ENCODE data around the gene SLC35F4. TPM values are rescaled to one million over a fixed set of nuclear protein-coding genes. Genes with fewer than 3 reads are reported as not detected.

The SLC35F4 gene
- total and polyA plus RNA-seq, 2 of the 4 experiments (the other 2 are of a cell fraction) = not detected

DNA sequence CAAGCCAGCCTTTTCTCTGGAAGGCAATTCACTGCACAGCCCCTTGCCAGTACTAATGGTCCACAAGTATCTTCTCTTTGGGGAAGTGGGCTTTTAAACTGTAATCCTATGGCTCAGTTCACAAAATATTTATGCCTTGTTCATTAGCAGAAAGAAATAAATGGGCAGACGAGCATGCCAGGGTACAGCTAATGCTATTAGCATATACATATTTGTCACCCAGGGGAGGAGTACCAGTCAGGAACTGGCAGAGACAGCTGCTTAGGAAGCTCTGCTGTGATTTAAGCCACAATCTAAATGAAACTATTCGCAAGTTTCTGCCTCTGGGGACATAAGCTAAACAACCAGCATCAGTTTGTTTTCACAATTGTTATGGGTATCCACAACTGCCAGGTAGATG lies 258.8 kb downstream of the SLC35F4 start:
- no peaks in the 10 kb centered on the region for H3K4me1 ChIP-seq (ENCODE audit: control insufficient read depth, insufficient read depth, low read length)
- WGBS, 2 experiments (ENCODE audit: extremely low coverage in 2 of 2, insufficient read length in 1 of 2) = 20% methylated on average over 1 of the region's 2 CpGs; no CpG with 5 or more reads in 1 of the 2 experiments
- no peak overlapping the region for H2AK5ac ChIP-seq (ENCODE audit: low read depth, low read length)
- H2BK20ac ChIP-seq (ENCODE audit: low read depth, low read length) = no peak overlapping the region
- H2AK9ac ChIP-seq (replicated peaks; ENCODE audit: low read depth, low read length, poor library complexity) = no peak overlapping the region
- H3K56ac ChIP-seq (ENCODE audit: extremely low read depth, insufficient read depth, low read length) = no peak overlapping the region
- H4K91ac ChIP-seq (ENCODE audit: insufficient read depth, low read depth, low read length) = no peak overlapping the region
- no TSS peak for BruUV-seq (replicated peaks)
- H2BK15ac ChIP-seq (ENCODE audit: low read depth, low read length) = no peak overlapping the region
- dilution Hi-C loops (cut with HindIII; ENCODE audit: low sequenced_read_pairs, unreplicated experiment) (no loop called here), intact Hi-C loops (cut with micrococcal nuclease) (no loop called here), in situ Hi-C loops (cut with MboI; ENCODE audit: low sequenced_read_pairs) (no loop called here)
- ChIA-PET POLR2A (ENCODE audit: unreplicated experiment) (no interaction called here), CTCF (no interaction called here)
- H4K5ac ChIP-seq (ENCODE audit: low read depth, low read length) = no peak overlapping the region
- no peak overlapping the region for H3K18ac ChIP-seq (ENCODE audit: low read depth, low read length)
- no peak overlapping the region for H2BK5ac ChIP-seq (ENCODE audit: low read depth, low read length, poor library complexity, severe bottlenecking)
- ATAC-seq (ENCODE audit: low read depth) (no peak), DNase-seq (no peak)
- no peak overlapping the region for H3K23ac ChIP-seq (ENCODE audit: low read depth, low read length)
- H2BK120ac ChIP-seq (ENCODE audit: low read depth, low read length) = no peak overlapping the region
- no peaks in the 10 kb centered on the region for H3K27me3 ChIP-seq (ENCODE audit: control insufficient read depth, insufficient read depth, low read length)
- no peak overlapping the region for H3K27ac ChIP-seq (ENCODE audit: insufficient read depth, low read length)
- H3K4ac ChIP-seq (ENCODE audit: low read depth, low read length) = no peak overlapping the region
- H4K20me1 ChIP-seq (ENCODE audit: insufficient read depth, low read length) = no peaks in the 10 kb centered on the region
- TF ChIP-seq MAZ (IDR thresholded peaks at IDR 0.05; ENCODE audit: borderline replicate concordance, low read depth, low read length) (no peak), MAFK (IDR thresholded peaks at IDR 0.05; ENCODE audit: low read depth, low read length) (no peak), RAD21 (IDR thresholded peaks at IDR 0.05; ENCODE audit: low read length) (no peak), MXI1 (IDR thresholded peaks at IDR 0.05; ENCODE audit: borderline replicate concordance, low read depth, low read length) (no peak), POLR2A (IDR thresholded peaks at IDR 0.05; ENCODE audit: low read depth, low read length) (no peak), NFE2L2 (IDR thresholded peaks at IDR 0.05; ENCODE audit: low read depth, low read length) (no peak), CEBPB (IDR thresholded peaks at IDR 0.05; ENCODE audit: low read depth, low read length) (no peak), CHD1 (IDR thresholded peaks at IDR 0.05; ENCODE audit: low read depth, low read length) (no peak), FOS (IDR thresholded peaks at IDR 0.05; ENCODE audit: low read depth, low read length) (no peak), BHLHE40 (IDR thresholded peaks at IDR 0.05; ENCODE audit: low read depth, low read length) (no peak), RCOR1 (IDR thresholded peaks at IDR 0.05; ENCODE audit: insufficient replicate concordance, low read length) (no peak), SMC3 (IDR thresholded peaks at IDR 0.05; ENCODE audit: low read depth, low read length) (no peak), RFX5 (IDR thresholded peaks at IDR 0.05; ENCODE audit: low read depth, low read length) (no peak)
- TF ChIP-seq, protein P1, sequence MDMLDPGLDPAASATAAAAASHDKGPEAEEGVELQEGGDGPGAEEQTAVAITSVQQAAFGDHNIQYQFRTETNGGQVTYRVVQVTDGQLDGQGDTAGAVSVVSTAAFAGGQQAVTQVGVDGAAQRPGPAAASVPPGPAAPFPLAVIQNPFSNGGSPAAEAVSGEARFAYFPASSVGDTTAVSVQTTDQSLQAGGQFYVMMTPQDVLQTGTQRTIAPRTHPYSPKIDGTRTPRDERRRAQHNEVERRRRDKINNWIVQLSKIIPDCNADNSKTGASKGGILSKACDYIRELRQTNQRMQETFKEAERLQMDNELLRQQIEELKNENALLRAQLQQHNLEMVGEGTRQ (IDR thresholded peaks at IDR 0.05; ENCODE audit: low read depth, low read length) = no peak
- TF ChIP-seq, protein P2, sequence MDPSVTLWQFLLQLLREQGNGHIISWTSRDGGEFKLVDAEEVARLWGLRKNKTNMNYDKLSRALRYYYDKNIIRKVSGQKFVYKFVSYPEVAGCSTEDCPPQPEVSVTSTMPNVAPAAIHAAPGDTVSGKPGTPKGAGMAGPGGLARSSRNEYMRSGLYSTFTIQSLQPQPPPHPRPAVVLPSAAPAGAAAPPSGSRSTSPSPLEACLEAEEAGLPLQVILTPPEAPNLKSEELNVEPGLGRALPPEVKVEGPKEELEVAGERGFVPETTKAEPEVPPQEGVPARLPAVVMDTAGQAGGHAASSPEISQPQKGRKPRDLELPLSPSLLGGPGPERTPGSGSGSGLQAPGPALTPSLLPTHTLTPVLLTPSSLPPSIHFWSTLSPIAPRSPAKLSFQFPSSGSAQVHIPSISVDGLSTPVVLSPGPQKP (IDR thresholded peaks at IDR 0.05; ENCODE audit: borderline replicate concordance, low read depth, low read length) = no peak
- TF ChIP-seq, protein P3, sequence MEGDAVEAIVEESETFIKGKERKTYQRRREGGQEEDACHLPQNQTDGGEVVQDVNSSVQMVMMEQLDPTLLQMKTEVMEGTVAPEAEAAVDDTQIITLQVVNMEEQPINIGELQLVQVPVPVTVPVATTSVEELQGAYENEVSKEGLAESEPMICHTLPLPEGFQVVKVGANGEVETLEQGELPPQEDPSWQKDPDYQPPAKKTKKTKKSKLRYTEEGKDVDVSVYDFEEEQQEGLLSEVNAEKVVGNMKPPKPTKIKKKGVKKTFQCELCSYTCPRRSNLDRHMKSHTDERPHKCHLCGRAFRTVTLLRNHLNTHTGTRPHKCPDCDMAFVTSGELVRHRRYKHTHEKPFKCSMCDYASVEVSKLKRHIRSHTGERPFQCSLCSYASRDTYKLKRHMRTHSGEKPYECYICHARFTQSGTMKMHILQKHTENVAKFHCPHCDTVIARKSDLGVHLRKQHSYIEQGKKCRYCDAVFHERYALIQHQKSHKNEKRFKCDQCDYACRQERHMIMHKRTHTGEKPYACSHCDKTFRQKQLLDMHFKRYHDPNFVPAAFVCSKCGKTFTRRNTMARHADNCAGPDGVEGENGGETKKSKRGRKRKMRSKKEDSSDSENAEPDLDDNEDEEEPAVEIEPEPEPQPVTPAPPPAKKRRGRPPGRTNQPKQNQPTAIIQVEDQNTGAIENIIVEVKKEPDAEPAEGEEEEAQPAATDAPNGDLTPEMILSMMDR (conservative IDR thresholded peaks at IDR 0.05; ENCODE audit: low read depth, low read length) = no peak
- H3K79me1 ChIP-seq (ENCODE audit: low read depth in 1 of 2, low read length in 2 of 2) = no peaks in the 10 kb centered on the region
- H3K4me2 ChIP-seq (ENCODE audit: low read depth, low read length) = no peak overlapping the region
- peaks cover 9% of the 10 kb centered on the region for H3K9me3 ChIP-seq (ENCODE audit: control insufficient read depth, insufficient read depth, low read length)
- no peak overlapping the region for H3K9ac ChIP-seq (ENCODE audit: low read depth, low read length)
- H3K9me1 ChIP-seq (ENCODE audit: insufficient read depth, low read length) = no peaks in the 10 kb centered on the region
- H3K36me3 ChIP-seq (ENCODE audit: control insufficient read depth, insufficient read depth, low read length) = no peaks in the 10 kb centered on the region
- H3K4me3 ChIP-seq (ENCODE audit: insufficient read depth, low read depth, low read length) = no peak overlapping the region
- H4K8ac ChIP-seq (ENCODE audit: low read depth in 2 of 2, low read length in 2 of 2) = no peak overlapping the region
- no peak overlapping the region for H2AFZ ChIP-seq (replicated peaks; ENCODE audit: low read length, poor library complexity)
- no peak overlapping the region for H3K14ac ChIP-seq (replicated peaks; ENCODE audit: low read depth, low read length)
